Naive B cell (primary cell): Measurements from ENCODE around the gene CAPN13. TPM values are rescaled to one million over a fixed set of nuclear protein-coding genes. Genes with fewer than 3 reads are reported as not detected.

ENCODE experiments used
- ATAC-seq, 2 donors: fragments of 150-1000 bp; cut with Tn5 transposase; 2 replicates each; pipeline ENCODE4 v1.10.0; 2021; ENCODE audit warnings: low read depth in 2 of 2, mild to moderate bottlenecking in 2 of 2, moderate library complexity in 2 of 2
- DNase-seq: peaks from one replicate; pipeline ENCODE4 v3.0.0; 2022
- H3K27ac Mint-ChIP-seq, 6 donors: one replicate each; pipeline ENCODE4 v1.8.0; 2020 to 2022; ENCODE audit warnings: mild to moderate bottlenecking in 6 of 6, mixed read lengths in 6 of 6, moderate library complexity in 5 of 6, inconsistent platforms in 2 of 6
- H3K27me3 Mint-ChIP-seq, 3 donors: one replicate each; pipeline ENCODE4 v1.8.0; 2021 to 2022; ENCODE audit warnings: mixed read lengths in 3 of 3, mild to moderate bottlenecking in 1 of 3
- H3K36me3 Mint-ChIP-seq, 2 donors: one replicate each; pipeline ENCODE4 v1.8.0; 2020 to 2022; ENCODE audit warnings: mixed read lengths in 2 of 2, inconsistent platforms in 1 of 2, mild to moderate bottlenecking in 1 of 2
- H3K4me1 Mint-ChIP-seq, 3 donors: one replicate each; pipeline ENCODE4 v1.8.0; 2020 to 2022; ENCODE audit warnings: mixed read lengths in 3 of 3, inconsistent platforms in 1 of 3, mild to moderate bottlenecking in 1 of 3, moderate library complexity in 1 of 3
- H3K4me3 Mint-ChIP-seq, 8 donors: one replicate each; pipeline ENCODE4 v1.8.0; 2020 to 2022; ENCODE audit warnings: mild to moderate bottlenecking in 8 of 8, mixed read lengths in 8 of 8, moderate library complexity in 8 of 8, inconsistent platforms in 2 of 8
- H3K9me3 Mint-ChIP-seq, 7 donors: one replicate each; pipeline ENCODE4 v1.8.0; 2020 to 2022; ENCODE audit warnings: mixed read lengths in 7 of 7, mild to moderate bottlenecking in 5 of 7, inconsistent platforms in 2 of 7, moderate library complexity in 1 of 7
- polyA plus RNA-seq, 6 donors: library from polyadenylated mRNA; unstranded; fragments of 300-500 nt; fragmentation: Illumina TruSeq; gene quantifications; one replicate each; pipeline ENCODE4 v1.2.3, GENCODE V29; 2021; ENCODE audit warnings: low read depth in 6 of 6

The CAPN13 gene
- polyA plus RNA-seq, 6 donors from 2014 or later: not detected

- DNase-seq (no peak), ATAC-seq (no peak)
- no peak overlapping the region for H3K4me3 Mint-ChIP-seq
- H3K9me3 Mint-ChIP-seq: no peaks in the 10 kb centered on the region
- H3K4me1 Mint-ChIP-seq: peaks cover 0 to 8% (median 4%) of the 10 kb centered on the region in 3 donors
- H3K27me3 Mint-ChIP-seq: no peaks in the 10 kb centered on the region
- H3K36me3 Mint-ChIP-seq: no peaks in the 10 kb centered on the region
- H3K27ac Mint-ChIP-seq: no peak overlapping the region
These were observed 28.6 kb downstream of the CAPN13 start for GRCh38 chr2:30778611-30779010.

GRCh38 chr2:30777661-30778505 lies 29.4 kb downstream of the CAPN13 start:
- no peak overlapping the region for H3K4me3 Mint-ChIP-seq
- DNase-seq (no peak), ATAC-seq (no peak)
- H3K27me3 Mint-ChIP-seq: no peaks in the 10 kb centered on the region
- H3K4me1 Mint-ChIP-seq: peaks cover 0 to 8% (median 4%) of the 10 kb centered on the region in 3 donors
- H3K36me3 Mint-ChIP-seq: no peaks in the 10 kb centered on the region
- H3K9me3 Mint-ChIP-seq: no peaks in the 10 kb centered on the region
- no peak overlapping the region for H3K27ac Mint-ChIP-seq

- Mint-ChIP-seq H3K27ac (peak overlapping the region in 1 of 6 donors; percentile 53), H3K27me3 (no peaks in the 10 kb centered on the region)
- ATAC-seq: no peak
These were observed 30.2 kb downstream of the CAPN13 start for GRCh38 chr2:30776831-30777635.

GRCh38 chr2:30775833-30776232 lies 31.4 kb downstream of the CAPN13 start:
- H3K36me3 Mint-ChIP-seq: no peaks in the 10 kb centered on the region
- peaks cover 0 to 8% (median 4%) of the 10 kb centered on the region in 3 donors for H3K4me1 Mint-ChIP-seq
- H3K4me3 Mint-ChIP-seq: no peak overlapping the region
- DNase-seq (no peak), ATAC-seq (no peak)
- peaks cover 0 to under 1% (median 0%) of the 10 kb centered on the region in 3 donors for H3K27me3 Mint-ChIP-seq
- H3K9me3 Mint-ChIP-seq: no peaks in the 10 kb centered on the region
- H3K27ac Mint-ChIP-seq: no peak overlapping the region

More at GRCh38 chr2:30776831-30777635, 30.2 kb downstream of the CAPN13 start:
- DNase-seq: no peak
- no peaks in the 10 kb centered on the region for H3K36me3 Mint-ChIP-seq
- H3K9me3 Mint-ChIP-seq: no peaks in the 10 kb centered on the region
- H3K4me3 Mint-ChIP-seq: no peak overlapping the region
- peaks cover 0 to 8% (median 4%) of the 10 kb centered on the region in 3 donors for H3K4me1 Mint-ChIP-seq

- no peak for DNase-seq
- H3K36me3 Mint-ChIP-seq: no peaks in the 10 kb centered on the region
- H3K4me3 Mint-ChIP-seq: no peak overlapping the region
- no peak for ATAC-seq
- H3K27ac Mint-ChIP-seq: no peak overlapping the region
- no peaks in the 10 kb centered on the region for H3K9me3 Mint-ChIP-seq
- peaks cover 0 to 11% (median 4%) of the 10 kb centered on the region in 3 donors for H3K4me1 Mint-ChIP-seq
- H3K27me3 Mint-ChIP-seq: peaks cover 0 to 16% (median 4%) of the 10 kb centered on the region in 3 donors
These were observed 35.1 kb downstream of the CAPN13 start for GRCh38 chr2:30772021-30772705.

- Mint-ChIP-seq H3K27ac (no peak overlapping the region), H3K4me3 (no peak overlapping the region), H3K9me3 (no peaks in the 10 kb centered on the region), H3K4me1 (peaks cover 0 to 9% (median 4%) of the 10 kb centered on the region in 3 donors), H3K27me3 (peaks cover 0 to 26% (median 4%) of the 10 kb centered on the region in 3 donors), H3K36me3 (no peaks in the 10 kb centered on the region)
- no peak for ATAC-seq
- DNase-seq: no peak
These were observed 36.2 kb downstream of the CAPN13 start for GRCh38 chr2:30770816-30771576.

GRCh38 chr2:30769891-30770462 lies 37.3 kb downstream of the CAPN13 start:
- Mint-ChIP-seq H3K4me3 (no peak overlapping the region), H3K36me3 (no peaks in the 10 kb centered on the region), H3K27me3 (peaks cover 0 to 35% (median 4%) of the 10 kb centered on the region in 3 donors), H3K4me1 (peaks cover 0 to 4% (median 0%) of the 10 kb centered on the region in 3 donors), H3K27ac (no peak overlapping the region), H3K9me3 (peaks cover 0 to 1% (median 0%) of the 10 kb centered on the region in 7 donors)
- ATAC-seq: no peak
- DNase-seq: no peak

GRCh38 chr2:30769481-30769780 lies 37.8 kb downstream of the CAPN13 start:
- H3K27ac Mint-ChIP-seq: no peak overlapping the region
- peaks cover 0 to 4% (median 0%) of the 10 kb centered on the region in 3 donors for H3K4me1 Mint-ChIP-seq
- H3K4me3 Mint-ChIP-seq: no peak overlapping the region

GRCh38 chr2:30768708-30769480 lies 38.4 kb downstream of the CAPN13 start:
- H3K36me3 Mint-ChIP-seq: no peaks in the 10 kb centered on the region
- H3K4me3 Mint-ChIP-seq: peak overlapping the region in 1 of 8 donors; percentile 30
- H3K9me3 Mint-ChIP-seq: peaks cover 0 to 1% (median 0%) of the 10 kb centered on the region in 7 donors
- H3K4me1 Mint-ChIP-seq: peaks cover 0 to 4% (median 0%) of the 10 kb centered on the region in 3 donors
- DNase-seq: no peak
- H3K27me3 Mint-ChIP-seq: peaks cover 0 to 35% (median 4%) of the 10 kb centered on the region in 3 donors
- no peak overlapping the region for H3K27ac Mint-ChIP-seq
- no peak for ATAC-seq

More at GRCh38 chr2:30769481-30769780, 37.8 kb downstream of the CAPN13 start:
- H3K27me3 Mint-ChIP-seq: peaks cover 0 to 35% (median 4%) of the 10 kb centered on the region in 3 donors
- ATAC-seq (no peak), DNase-seq (no peak)
- H3K36me3 Mint-ChIP-seq: no peaks in the 10 kb centered on the region
- peaks cover 0 to 1% (median 0%) of the 10 kb centered on the region in 7 donors for H3K9me3 Mint-ChIP-seq

- peaks cover 0 to 4% (median 0%) of the 10 kb centered on the region in 3 donors for H3K4me1 Mint-ChIP-seq
- peak overlapping the region in 1 of 6 donors; percentile 22 for H3K27ac Mint-ChIP-seq
- H3K9me3 Mint-ChIP-seq: peaks cover 0 to 1% (median 0%) of the 10 kb centered on the region in 7 donors
- DNase-seq (no peak), ATAC-seq (no peak)
- H3K4me3 Mint-ChIP-seq: no peak overlapping the region
- H3K27me3 Mint-ChIP-seq: peaks cover 0 to 35% (median 4%) of the 10 kb centered on the region in 3 donors
- no peaks in the 10 kb centered on the region for H3K36me3 Mint-ChIP-seq
These were observed 39.1 kb downstream of the CAPN13 start for GRCh38 chr2:30768036-30768686.

- no peak for ATAC-seq
- H3K27me3 Mint-ChIP-seq: peaks cover 0 to 35% (median 4%) of the 10 kb centered on the region in 3 donors
- H3K27ac Mint-ChIP-seq: peak overlapping the region in 1 of 6 donors; percentile 15
- peaks cover 0 to 1% (median 0%) of the 10 kb centered on the region in 7 donors for H3K9me3 Mint-ChIP-seq
- H3K4me3 Mint-ChIP-seq: no peak overlapping the region
- no peaks in the 10 kb centered on the region for H3K36me3 Mint-ChIP-seq
- no peak for DNase-seq
- peaks cover 0 to 5% (median 0%) of the 10 kb centered on the region in 3 donors for H3K4me1 Mint-ChIP-seq
These were observed 40.6 kb downstream of the CAPN13 start for GRCh38 chr2:30766666-30767065.
